NK-92 (cell line): ENCODE results near the gene PRKAB2.
"Not testable (repeated sequence)": the region's sequence is repeated elsewhere in the genome, so short reads cannot be mapped to it uniquely, and the experiment has no call there.

Experiments used
- DNase-seq: peaks from one replicate; lab custom pipeline; 2025; ENCODE audit not compliant: unreplicated experiment; lab: John Stamatoyannopoulos, UW

PRKAB2 gene

GRCh38 chr1:147111381-147112130, 60.7 kb downstream of the PRKAB2 start:
- no peak for DNase-seq

GRCh38 chr1:147110872-147111271, 61.4 kb downstream of the PRKAB2 start:
- no peak for DNase-seq

- no peak for DNase-seq
Observed at GRCh38 chr1:147110434-147110833, 61.8 kb downstream of the PRKAB2 start.

GRCh38 chr1:147109762-147110161, 62.5 kb downstream of the PRKAB2 start:
- no peak for DNase-seq

- DNase-seq: no peak
Observed at GRCh38 chr1:147109041-147109440, 63.2 kb downstream of the PRKAB2 start.

- DNase-seq: not testable (repeated sequence)
Observed at GRCh38 chr1:147106407-147106881, 65.8 kb downstream of the PRKAB2 start.

GRCh38 chr1:147105909-147106308, 66.4 kb downstream of the PRKAB2 start:
- DNase-seq: no peak
